HPDE6-E6E7 (cell line): ENCODE measurements around the gene KIAA0930.
A peak's percentile ranks its signal among the peaks of the same experiment; 100 is the strongest.
"Not testable (repeated sequence)": the region's sequence is repeated elsewhere in the genome, so short reads cannot be mapped to it uniquely, and the experiment has no call there.

Source experiments
- DNase-seq: peaks from one replicate; pipeline ENCODE4 v3.0.0; 2011; ENCODE audit warnings: missing footprints; ENCODE audit errors: extremely low spot score

The KIAA0930 gene

DNA sequence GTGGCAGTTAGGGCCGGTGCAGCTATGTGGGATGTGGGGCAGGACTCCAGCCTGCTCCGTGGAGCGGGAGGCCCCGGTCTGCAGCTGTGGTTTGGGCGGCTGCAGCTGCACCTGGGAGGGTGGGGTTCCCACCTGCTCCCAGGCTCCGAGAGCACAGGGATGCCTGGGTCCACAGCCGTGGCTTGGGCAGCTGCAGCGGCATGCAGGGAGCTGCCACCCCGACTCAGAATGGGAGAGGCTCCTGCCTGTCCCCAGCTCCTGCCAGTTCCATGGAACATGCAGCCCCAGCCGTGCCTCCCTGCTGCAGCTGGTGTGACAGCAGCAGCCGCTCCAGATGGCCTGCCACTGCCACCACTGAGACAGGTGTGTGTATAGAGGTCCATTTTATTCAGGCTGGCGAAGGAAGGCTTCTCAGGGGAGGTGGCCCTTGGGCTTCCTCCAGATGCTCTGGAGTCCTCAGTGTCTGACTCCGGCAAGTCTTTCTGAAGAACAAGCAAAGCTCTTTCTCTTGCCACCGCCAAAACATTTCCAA lies 22.3 kb upstream of the KIAA0930 start:
- DNase-seq = no peak

DNA sequence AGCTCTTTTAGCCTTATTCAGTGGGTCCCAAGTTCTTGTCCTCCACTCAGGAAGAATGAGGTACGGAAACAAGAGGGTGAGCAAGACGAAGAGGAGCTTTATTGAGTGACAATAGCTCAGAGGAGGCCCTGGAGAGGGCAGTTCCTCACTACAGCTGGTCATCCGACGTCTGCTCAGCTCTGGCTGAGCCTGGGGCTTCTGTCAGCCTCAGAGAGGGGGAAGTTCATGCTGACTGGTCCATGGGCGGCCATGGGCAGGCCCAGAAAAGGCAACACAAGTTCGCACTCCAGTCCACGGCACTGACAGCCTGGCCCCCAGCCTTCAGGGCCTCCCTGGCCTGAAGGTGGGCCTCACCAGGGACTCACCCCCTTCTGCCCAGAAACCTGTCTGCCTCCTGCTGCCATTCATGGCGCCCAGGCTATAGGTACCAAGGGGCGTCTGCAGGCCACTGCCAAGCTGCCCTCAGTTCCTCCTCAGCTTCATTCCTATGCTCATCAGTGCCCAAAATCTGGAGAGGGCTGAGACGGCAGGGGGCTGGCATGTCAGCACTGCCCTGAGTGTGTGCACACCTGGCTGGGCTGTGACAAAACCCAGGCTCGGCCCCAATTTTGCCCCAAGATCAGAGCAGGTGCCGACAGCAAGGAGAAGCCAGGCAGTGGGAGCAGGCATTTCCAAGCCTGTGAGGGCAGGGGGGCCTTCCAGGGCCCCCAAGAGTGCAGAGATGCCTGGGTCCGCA lies 21.7 kb upstream of the KIAA0930 start:
- no peak for DNase-seq

DNA sequence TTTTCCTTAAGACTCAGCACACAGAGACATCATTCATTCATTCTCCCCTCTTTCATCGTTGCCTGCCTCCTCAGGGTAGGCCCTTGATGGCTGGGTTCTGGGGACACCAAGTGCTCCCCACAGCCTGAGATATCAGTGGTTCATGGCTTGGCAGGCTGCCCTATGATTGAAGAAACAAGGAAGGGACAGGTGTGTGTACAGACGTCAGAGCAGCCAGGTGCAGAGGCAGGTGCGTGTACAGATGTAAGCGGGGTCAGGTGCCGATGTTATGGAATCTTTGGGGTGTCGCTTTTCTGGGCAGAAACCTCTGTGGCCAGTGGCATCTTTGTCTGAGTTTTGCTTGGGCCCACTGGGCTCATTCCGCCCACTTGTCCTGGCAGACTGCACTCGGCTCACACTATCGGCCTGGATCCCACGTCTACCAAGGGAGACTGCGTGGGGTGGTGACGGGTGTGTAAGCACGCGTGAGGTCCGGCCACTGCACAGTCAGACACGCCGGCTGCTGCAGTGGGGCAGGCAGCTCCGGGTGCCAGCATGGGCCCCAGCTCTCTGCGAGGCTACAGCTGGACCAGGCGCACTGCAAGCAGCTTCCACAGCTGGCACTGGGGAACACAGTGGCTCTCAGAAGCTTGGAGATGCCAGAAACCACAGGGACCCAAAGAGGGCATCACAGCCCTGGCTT lies 20.9 kb upstream of the KIAA0930 start:
- DNase-seq = no peak

DNA sequence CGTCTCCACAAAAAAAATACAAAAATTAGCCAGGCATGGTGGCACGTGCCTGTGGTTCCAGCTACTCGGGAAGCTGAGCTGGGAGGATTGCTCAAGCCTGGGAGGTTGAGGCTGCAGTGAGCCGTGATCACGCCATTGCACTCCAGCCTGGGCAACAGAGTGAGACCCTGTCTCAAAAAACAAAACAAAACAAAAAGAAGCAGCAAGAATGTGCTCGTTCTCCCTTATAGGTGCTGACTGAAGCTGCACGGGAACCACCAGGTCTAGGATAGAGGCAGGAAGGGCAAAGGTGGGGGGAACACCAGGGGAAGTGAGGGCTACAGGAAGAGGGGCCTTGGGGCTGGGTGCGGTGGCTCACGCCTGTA lies 19.7 kb upstream of the KIAA0930 start:
- not testable (repeated sequence) for DNase-seq

DNA sequence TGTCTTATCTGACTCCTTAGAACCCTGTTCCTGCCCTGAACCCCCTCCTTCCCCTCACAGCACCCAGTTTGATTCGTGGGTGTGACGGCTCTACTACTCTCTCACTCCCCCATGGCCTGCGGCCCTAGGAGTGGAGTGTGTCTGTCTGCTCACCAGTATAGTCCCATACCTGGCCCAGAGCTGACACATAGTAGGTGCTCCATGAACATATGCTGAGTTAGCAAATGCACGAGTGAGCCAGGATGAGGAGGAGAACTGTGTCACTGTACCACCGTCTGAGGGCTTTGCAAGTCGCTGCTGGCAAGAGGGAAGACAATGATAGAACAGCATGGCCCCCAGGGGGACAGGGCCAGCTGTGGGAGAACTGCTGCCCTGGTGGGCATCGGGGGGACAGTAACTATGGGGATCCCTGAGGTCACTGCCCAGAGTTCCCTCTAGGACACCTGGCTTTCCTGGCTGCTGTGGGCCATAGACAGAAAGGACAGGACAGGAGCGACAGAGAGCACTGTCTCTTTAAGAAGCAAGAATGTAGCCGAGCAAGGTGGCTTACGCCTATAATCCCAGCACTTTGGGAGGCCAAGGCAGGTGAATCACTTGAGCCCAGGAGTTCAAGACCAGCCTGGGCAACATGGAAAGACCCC lies 19.2 kb upstream of the KIAA0930 start:
- no peak for DNase-seq

DNA sequence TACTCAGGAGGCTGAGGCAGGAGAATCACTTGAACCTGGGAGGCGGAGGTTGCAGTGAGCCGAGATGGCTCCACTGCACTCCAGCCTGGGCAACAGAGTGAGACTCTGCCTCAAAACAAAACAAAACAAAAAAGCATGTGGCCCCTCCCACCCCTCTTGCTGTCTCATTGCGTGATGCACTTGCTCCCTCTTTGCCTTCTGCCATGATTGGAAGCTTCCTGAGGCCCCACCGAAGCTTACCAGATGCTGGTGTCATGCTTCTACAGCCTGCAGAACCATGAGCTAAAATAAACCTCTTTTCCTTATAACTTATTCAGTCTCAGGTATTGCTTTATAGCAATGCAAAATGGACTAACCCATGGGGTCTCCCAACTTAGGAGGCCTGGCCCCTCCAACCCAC lies 17.2 kb upstream of the KIAA0930 start:
- DNase-seq = not testable (repeated sequence)

DNA sequence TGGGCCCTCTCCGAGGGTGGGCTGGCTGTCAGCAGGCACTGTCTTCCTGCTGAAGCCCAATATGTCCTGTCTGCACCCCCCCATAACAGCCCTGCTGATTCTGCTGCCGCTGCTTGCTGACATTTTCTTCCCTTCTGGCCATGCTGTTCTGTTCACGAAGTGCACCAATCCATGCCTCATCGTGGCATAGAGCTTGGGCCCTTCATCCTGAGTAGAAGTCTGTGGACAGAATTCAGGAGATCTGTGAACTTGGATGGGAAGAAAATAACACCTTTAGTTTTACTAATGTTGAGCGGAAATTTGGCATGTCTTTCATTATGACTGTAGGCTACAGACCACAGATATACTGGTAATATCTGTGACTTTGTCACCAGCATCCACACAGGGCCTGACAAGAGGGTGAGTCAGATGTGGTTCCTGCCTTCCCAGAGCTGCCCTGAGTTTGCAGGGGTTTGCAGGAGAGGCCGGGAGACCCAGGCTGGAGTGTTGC lies 14.1 kb upstream of the KIAA0930 start:
- DNase-seq = no peak

DNA sequence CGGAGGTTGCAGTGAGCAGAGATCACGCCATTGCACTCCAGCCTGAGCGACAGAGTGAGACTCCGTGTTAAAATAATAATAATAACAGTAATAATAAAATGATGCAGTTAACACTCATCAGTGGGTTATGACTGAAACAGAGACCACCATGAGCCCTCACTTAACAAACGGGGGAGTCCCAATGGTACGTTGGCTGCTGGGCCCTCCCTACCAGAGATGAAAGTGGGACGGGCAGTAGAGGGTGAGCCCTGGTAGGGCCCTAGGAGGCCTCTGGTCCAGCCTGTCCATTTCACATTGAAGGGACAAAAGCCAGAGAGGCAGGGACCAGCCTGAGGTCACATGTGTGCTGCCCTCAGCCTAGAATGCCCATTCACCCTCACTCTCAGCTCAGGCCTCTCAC lies 13.7 kb upstream of the KIAA0930 start:
- DNase-seq = no peak

DNA sequence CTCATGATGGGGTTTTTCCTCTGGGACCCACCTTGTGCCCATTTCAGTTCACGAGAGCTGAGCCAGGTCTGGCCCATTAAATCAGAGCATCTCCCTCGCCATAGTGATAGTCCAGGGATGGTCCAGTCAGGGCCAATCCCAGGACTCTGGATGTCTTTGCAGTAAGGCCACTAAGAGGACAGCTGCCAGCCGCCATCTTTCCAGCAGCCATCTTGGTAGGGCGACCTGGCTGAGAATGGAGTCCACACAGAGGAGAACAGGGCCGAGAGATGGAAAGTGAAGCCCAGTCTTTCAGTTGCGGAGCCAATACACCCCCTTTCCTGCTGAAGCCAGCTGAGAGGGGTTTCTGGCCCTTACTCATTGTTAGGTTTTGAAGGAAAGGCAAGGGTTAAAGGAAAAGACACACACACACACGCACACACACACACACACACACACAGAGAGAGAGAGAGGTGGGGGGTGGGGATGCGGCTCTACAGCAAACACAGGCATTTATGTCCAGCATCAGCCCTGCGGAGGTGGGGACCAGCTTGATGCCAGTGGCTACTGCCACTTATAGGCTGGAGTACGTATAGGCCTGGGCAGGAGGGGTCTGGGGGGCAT lies 12.4 kb upstream of the KIAA0930 start:
- no peak for DNase-seq

DNA sequence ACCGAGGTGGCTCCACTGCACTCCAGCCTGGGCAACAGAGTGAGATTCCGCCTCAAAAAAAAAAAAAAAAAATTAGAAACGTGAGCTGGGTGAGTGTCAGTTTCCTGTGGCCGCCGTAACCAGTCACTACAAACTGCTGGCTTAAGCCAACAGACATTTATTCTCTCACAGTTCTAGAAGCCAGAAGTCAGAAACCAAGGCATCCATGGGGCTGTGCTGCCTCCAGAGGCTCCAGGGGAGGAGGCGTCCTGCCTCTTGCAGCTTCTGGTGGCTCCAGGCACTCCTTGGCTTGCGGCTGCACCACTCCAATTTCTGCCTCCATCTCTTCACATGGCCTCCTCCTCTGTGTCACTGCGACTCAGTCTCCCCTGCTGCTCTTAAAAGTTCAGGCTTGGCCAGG lies 11.1 kb upstream of the KIAA0930 start:
- DNase-seq = no peak

DNA sequence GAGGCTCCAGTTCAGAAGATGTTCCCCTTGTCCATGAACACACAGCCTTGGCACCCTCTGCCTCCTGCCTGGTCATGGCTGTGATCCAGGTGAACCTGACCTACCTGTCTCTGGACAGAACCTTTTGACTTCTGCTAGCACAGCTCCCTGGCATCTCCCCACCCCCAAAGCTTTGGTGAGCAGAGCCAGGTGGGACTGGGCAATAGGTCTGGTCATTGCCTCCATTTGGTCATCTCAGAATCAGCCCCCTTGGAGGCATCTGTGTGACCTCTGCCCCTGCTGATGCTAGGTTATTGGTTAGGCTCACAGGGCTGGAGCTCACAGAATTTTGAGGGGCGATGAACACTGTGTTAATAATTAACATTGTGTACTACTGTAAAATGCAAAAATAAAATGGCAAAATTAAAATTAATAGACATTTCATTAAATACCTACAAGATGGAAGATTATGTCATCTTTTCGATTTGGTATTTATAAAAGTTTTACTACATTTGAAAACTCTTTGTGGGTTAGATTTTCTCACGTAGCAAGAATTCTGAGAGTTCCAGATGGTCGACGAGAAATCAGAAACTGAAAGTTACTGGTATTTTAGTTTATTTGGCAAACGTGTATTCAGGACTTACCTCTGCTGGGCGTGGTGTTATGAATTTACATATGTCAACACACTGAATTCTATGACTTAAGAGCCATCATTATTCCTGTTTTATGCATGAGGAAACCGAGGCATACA lies 8.3 kb upstream of the KIAA0930 start:
- no peak for DNase-seq

DNA sequence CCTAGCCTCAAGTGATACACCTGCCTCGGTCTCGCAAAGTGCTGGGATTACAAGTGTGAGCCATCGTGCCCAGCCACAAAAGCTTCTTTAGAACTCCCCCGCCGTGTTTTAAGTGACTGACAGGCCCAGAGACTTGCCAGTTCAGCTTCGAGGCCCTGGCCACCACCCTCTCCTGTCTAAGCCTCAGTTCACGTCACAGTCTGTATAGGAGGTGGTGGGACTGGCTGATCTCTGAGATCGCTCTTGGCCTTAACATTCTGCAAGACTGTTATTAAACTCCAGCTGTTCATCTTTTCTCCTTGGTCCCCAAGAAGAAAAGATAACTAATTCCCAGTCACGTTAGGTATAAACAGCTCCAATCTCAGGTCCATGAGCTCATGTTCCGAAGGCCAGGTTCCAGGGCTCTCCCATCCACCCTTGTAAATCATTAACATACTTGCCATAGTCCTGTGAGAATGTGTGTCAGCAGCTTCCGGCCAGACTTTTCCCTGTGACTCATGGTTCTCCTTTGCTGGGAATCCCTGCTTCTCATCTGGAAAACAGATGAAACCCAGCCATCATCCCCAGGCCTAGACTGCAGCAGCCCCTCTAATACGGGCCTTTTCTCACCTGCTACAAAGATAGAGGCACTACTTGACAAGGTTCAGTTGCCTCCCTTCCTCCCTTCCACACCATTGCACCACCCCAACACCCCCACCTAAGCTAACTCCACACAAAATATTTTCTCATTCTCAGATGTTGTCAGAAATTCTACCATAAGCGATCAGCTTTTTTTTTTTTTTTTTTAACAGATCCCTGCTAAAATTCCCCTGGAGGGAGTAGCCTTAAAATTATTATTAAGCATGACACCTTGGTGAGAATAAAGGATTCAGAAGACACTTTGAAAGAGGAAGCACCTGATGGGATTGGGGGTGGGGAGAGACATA lies 5.6 kb upstream of the KIAA0930 start:
- DNase-seq = peak; percentile 84

DNA sequence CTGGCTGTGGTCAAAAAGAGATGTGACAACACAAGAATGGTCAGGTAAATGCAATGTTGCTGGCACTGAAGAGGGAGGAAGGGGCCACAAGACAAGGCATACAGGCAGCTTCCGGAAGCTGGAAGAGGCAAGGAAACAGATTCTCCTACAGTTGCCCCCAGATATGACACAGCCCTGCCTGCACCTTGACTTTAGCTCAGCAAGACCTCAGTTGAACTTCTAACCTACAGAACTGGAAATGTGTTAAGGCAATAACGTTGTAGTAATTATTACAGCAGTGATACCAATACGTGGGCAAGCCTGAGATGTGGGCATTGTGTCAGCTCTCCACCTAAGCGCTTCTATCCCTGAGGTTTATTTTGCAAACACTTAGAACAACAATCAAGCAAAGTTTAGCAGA lies 4.2 kb upstream of the KIAA0930 start:
- no peak for DNase-seq

DNA sequence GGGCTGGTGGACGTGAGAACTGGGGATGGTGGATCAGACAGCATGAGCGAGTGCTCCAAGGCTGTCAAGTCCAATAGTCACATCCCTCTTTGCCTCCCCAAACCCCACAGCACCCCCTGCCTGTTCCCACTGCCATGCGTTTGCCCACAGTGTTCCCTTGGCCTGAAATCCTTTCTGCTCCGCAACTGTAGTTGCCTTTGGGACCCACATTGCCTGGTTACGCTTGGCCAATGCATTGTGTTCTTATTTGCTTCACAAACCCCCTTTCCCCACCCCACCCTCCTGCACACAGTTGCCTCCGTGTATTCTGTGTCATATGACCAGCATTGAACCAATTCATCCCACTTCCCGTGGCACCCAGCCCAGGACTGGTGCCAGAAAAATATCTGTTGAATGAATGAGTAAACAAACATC lies 2.1 kb upstream of the KIAA0930 start:
- DNase-seq = no peak

DNA sequence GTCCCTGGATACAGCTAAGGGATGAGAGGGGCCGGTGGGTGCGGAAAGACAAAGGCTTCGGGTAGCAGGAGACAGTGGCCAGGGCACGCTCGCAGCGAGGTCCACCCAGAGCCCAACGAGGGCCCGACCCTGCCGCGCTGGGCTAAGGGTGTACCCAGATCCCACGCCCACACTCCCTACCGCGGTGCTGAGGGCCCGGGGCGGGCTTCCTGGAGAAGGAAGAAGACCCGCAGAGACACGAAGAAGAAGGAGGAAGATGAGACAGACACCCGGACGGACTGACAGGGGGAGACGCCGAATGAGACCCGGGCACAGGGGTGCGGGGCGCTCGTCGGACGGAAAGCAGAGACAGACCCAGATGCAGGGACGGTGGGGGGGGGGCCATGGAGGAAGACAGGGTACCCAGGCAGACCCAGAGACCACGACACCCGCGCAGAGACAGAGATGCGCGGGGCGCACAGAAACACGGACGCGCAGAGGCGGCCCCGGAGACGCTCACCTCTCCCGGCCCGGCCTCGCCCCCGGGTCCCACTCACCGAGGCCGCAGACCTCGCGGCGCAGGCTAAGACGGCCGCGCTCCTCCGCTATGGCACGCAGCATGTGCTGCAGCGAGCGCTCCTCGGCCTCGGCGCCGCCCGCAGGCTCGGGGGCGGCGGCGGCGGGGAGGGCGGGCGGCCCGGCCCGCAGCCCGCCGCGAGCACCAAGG lies 437 bp downstream of the KIAA0930 start:
- DNase-seq = no peak

DNA sequence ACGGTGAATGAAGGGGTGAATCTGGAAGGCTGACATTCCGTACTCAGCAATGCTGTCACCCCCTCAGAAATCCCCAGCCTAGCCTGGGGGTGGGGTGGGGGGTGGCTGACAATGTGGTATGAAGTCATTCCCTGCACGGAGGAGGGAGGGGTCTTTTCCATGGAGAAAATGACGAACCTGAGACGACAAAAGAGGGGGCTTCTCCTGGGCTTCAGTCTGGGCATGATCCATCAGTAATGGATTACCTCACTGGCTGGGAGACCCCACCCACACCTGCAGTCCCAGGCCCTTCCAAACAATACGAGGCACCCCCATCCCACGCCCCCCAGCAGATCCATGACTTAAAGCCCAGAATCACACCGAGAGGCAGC lies 1.0 kb downstream of the KIAA0930 start:
- DNase-seq = no peak

DNA sequence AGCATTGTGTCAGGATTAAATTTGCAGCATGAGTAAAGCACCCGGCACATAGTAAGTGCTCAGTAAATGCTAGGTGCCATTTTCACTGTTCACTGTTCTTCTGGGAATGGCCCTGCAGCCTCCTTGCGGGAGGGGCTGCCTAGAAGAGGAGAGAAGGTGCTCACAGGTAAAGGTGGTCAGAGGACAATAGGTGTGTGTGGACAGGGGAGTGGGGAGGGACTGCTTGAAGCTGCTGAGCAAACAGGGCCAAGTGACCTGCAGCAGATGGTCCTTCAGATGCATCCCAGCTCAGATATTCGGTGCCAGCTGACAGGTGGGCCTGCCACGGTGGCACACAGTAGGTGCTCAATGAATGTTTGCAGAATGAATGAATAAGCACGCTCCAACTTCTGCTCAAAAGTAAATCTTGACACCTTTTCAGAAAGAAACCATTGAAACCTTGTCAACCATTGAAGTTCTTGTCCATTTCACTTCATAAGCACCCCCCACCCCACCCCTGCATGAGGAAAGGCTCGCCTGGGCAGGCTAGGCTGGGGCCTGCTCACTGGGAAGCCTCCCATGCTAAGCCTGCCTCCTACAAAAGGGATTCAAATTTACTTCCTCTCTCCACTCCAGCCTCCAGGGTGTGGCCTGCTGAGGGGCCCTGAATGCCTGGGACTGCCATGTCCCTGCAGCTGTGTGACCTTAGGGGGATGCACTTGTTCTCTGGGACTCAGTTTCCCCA lies 1.6 kb downstream of the KIAA0930 start:
- DNase-seq = no peak

DNA sequence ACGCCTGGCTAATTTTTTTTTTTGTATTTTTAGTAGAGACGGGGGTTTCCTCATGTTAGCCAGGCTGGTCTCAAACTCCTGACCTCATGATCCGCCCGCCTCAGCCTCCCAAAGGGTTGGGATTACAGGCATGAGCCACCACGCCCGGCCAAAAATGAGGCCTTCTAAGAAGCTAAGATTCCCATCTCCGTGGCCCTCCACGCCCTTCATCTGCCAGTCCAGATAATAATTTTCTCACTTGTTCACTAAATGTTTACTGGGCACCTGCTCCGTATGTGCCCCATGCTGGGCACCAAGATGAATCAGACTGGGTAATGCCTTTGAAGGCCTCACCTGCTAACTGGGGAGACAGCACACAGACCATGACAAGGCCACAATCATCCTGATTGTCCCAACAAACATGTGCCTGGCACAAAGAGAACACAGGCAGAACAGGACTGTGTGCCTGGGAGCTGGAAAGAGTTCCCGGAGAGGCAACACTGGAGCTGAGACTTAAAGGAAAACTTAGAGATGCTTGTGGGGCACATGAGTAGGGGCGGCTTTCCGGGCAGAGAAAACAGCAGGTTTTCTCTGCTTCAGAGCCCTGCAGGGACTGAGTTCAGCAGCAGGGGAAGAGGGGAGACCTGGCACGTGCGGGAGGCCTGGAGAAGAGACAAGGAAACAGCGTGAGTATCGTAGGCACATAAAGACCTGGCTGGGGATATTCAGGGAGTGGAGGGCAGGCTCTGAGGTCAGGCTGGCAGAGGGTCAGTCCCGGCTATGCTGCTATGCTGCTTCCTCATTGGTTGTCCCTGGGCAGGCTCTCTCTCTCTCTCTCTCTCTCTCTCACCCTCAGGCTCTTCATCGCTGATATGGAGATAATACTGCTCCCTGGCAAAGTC lies 2.4 kb downstream of the KIAA0930 start:
- DNase-seq = no peak
